Right lobe of liver (tissue), 6 donors: ENCODE results near the gene CYFIP1. TPM values are rescaled to one million over a fixed set of nuclear protein-coding genes. Genes with fewer than 3 reads are reported as not detected.

Source experiments
- ATAC-seq, 4 donors: fragments of 200-7000 bp; cut with Tn5 transposase; one replicate each; pipeline ENCODE4 v1.9.1; 2020; ENCODE audit warnings: mild to moderate bottlenecking in 4 of 4, moderate library complexity in 4 of 4
- DNase-seq, 3 donors: peaks; one replicate each; pipeline ENCODE4 v3.0.0-alpha.2; 2020
- H3K27ac ChIP-seq, 3 donors: fragments of 200-600 bp; one replicate each; pipeline ENCODE4 v1.8.0; 2022
- H3K27me3 ChIP-seq, 2 donors: fragments of 200-600 bp; one replicate each; pipeline ENCODE4 v1.8.0; 2022
- H3K36me3 ChIP-seq, 4 donors: fragments of 200-600 bp; sonication (generic) in 1 of 4; one replicate each; pipeline versions ENCODE4 v1.5.1 to v1.8.0; 2017 to 2022; ENCODE audit warnings: control low read depth in 1 of 4
- H3K4me1 ChIP-seq, 4 donors: fragments of 200-600 bp; sonication (generic) in 1 of 4; one replicate each; pipeline versions ENCODE4 v1.5.1 to v1.8.0; 2017 to 2022; ENCODE audit warnings: control low read depth in 1 of 4
- H3K4me3 ChIP-seq, 3 donors: fragments of 200-600 bp; one replicate each; pipeline ENCODE4 v1.8.0; 2022
- H3K9me3 ChIP-seq, 4 donors: fragments of 200-600 bp; sonication (generic) in 1 of 4; one replicate each; pipeline versions ENCODE4 v1.5.1 to v1.8.0; 2017 to 2022; ENCODE audit warnings: control low read depth in 1 of 4
- CTCF ChIP-seq, 4 donors: fragments of 200-600 bp in 3 of 4; fragments of 450-650 bp in 1 of 4; IDR thresholded peaks; one replicate each; pipeline versions ENCODE4 v1.5.1 to v1.8.0; 2016 to 2022; ENCODE audit warnings: antibody characterized with exemption in 4 of 4, mild to moderate bottlenecking in 2 of 4
- POLR2A ChIP-seq: fragments of 450-650 bp; IDR thresholded peaks from one replicate; pipeline ENCODE4 v1.6.1; 2017; ENCODE audit warnings: antibody characterized with exemption, mild to moderate bottlenecking
- WGBS: methylation state at CpG from one replicate; pipeline ENCODE4 v1.1.6; 2018; ENCODE audit warnings: low coverage, low lambda C conversion rate; ENCODE audit not compliant: insufficient coverage; ENCODE audit errors: missing lambda C conversion rate; 5-methylcytosine and 5-hydroxymethylcytosine counted together
- intact Hi-C, 2 donors: fragments of 100-400 bp; cut with DNase I; formaldehyde crosslinking; loops; one replicate each; pipeline versions ENCODE4 v1.11.2 to v1.14.1; 2022
- total RNA-seq, 6 experiments: library from RNA; depleted of rRNA in 2 of 6; stranded (reverse); fragments of >200 nt in 2 of 6; fragmentation: NEBNext Ultra II Directional in 3 of 6; extraction: Animal tissue kit (Norgen Biotek cat#: 25700) in 3 of 6; gene quantifications; one replicate each; pipeline versions ENCODE4 v1.1.0 to v1.2.4, GENCODE V29; 2016 to 2023
- donor health status: DM: no; HTN: yes; CAD: no.
- donor health status: DM: no; HTN: no; CAD: no.
- donor health status: DM: no; HTN: no; CAD: no.
- donor health status: DM: no; HTN: yes; CAD: no.
- donor health status: DM: no; HTN: yes; CAD: no.

Gene CYFIP1
- total RNA-seq, 6 experiments from 2014 or later, result 44.3 to 73.2 (median 50.7) TPM

GRCh38 chr15:22911306-22911705 lies 68.9 kb downstream of the CYFIP1 start:
- TF ChIP-seq POLR2A, result no peak
- TF ChIP-seq CTCF (IDR thresholded peaks at IDR 0.05), result no peak
- WGBS, result 92% methylated on average over 2 of the region's 8 CpGs
- intact Hi-C loops, result no loop called here
- Histone ChIP-seq H3K27ac (no peak overlapping the region), H3K4me3 (no peak overlapping the region), H3K9me3 (no peaks in the 10 kb centered on the region), H3K4me1 (no peaks in the 10 kb centered on the region), H3K36me3 (peaks cover 6 to 67% (median 21%) of the 10 kb centered on the region in 4 donors), H3K27me3 (no peaks in the 10 kb centered on the region)
- DNase-seq (no peak), ATAC-seq (no peak)

GRCh38 chr15:22908830-22909229 lies 71.3 kb downstream of the CYFIP1 start:
- ATAC-seq (no peak), DNase-seq (no peak)
- H3K27ac ChIP-seq, result no peak overlapping the region
- H3K27me3 ChIP-seq, result no peaks in the 10 kb centered on the region
- no peak for TF ChIP-seq POLR2A
- no peak for TF ChIP-seq CTCF (IDR thresholded peaks at IDR 0.05)
- WGBS, result 93% methylated on average over 9 of the region's 9 CpGs
- intact Hi-C loops, result no loop called here
- peaks cover 5 to 59% (median 21%) of the 10 kb centered on the region in 4 donors for H3K36me3 ChIP-seq
- H3K9me3 ChIP-seq, result no peaks in the 10 kb centered on the region
- no peaks in the 10 kb centered on the region for H3K4me1 ChIP-seq
- H3K4me3 ChIP-seq, result no peak overlapping the region

GRCh38 chr15:22907161-22907950 lies 72.8 kb downstream of the CYFIP1 start:
- Histone ChIP-seq H3K27ac (no peak overlapping the region), H3K4me1 (no peaks in the 10 kb centered on the region), H3K9me3 (no peaks in the 10 kb centered on the region), H3K36me3 (peaks cover 5 to 67% (median 22%) of the 10 kb centered on the region in 4 donors), H3K27me3 (no peaks in the 10 kb centered on the region), H3K4me3 (no peak overlapping the region)
- no peak for ATAC-seq
- 96% methylated on average over 4 of the region's 16 CpGs for WGBS
- TF ChIP-seq CTCF (IDR thresholded peaks at IDR 0.05) (no peak), POLR2A (no peak)
- intact Hi-C loops, result no loop called here
- DNase-seq, result no peak

- H3K27me3 ChIP-seq, result no peaks in the 10 kb centered on the region
- intact Hi-C loops, result no loop called here
- WGBS, result 89% methylated on average over 4 of the region's 11 CpGs
- H3K9me3 ChIP-seq, result no peaks in the 10 kb centered on the region
- H3K36me3 ChIP-seq, result peaks cover 1 to 55% (median 13%) of the 10 kb centered on the region in 4 donors
- no peaks in the 10 kb centered on the region for H3K4me1 ChIP-seq
- no peak overlapping the region for H3K4me3 ChIP-seq
- DNase-seq (no peak), ATAC-seq (no peak)
- H3K27ac ChIP-seq, result no peak overlapping the region
- TF ChIP-seq CTCF (IDR thresholded peaks at IDR 0.05) (no peak), POLR2A (no peak)
These were observed 75.4 kb downstream of the CYFIP1 start for GRCh38 chr15:22904736-22905135.
